Mesendoderm (in vitro differentiated cells): ENCODE measurements around the gene DERL3.

Experiments used
- DNase-seq: peaks from one replicate; pipeline ENCODE4 v3.0.0; 2013
- H2AK5ac ChIP-seq: 2 replicates; pipeline ENCODE4 v1.6.1; 2013; ENCODE audit warnings: low read length, inconsistent platforms
- H2BK120ac ChIP-seq: 2 replicates; pipeline ENCODE4 v1.6.1; 2013; ENCODE audit warnings: low read depth, mild to moderate bottlenecking, low read length, moderate library complexity, mixed read lengths
- H2BK15ac ChIP-seq: replicated peaks from 2 replicates; pipeline ENCODE4 v1.6.1; 2013; ENCODE audit warnings: low read depth, mild to moderate bottlenecking, moderate library complexity
- H2BK5ac ChIP-seq: 2 replicates; pipeline ENCODE4 v1.6.1; 2013; ENCODE audit warnings: low read length, inconsistent platforms
- H3K18ac ChIP-seq: 2 replicates; pipeline ENCODE4 v1.6.1; 2013; ENCODE audit warnings: mild to moderate bottlenecking, low read length, mixed read lengths
- H3K23ac ChIP-seq: one replicate; pipeline ENCODE4 v1.6.1; 2013; ENCODE audit warnings: low read length
- H3K27ac ChIP-seq: 2 replicates; pipeline ENCODE4 v1.5.1; 2013; ENCODE audit warnings: low read depth, mild to moderate bottlenecking, inconsistent platforms, low read length, moderate library complexity
- H3K27me3 ChIP-seq: 2 replicates; pipeline ENCODE4 v1.6.1; 2013; ENCODE audit warnings: low read length, control low read depth, mild to moderate bottlenecking, inconsistent platforms; ENCODE audit not compliant: insufficient read depth, poor library complexity
- H3K36me3 ChIP-seq: 2 replicates; pipeline ENCODE4 v1.6.1; 2013; ENCODE audit warnings: low read length, inconsistent platforms; ENCODE audit not compliant: control insufficient read depth, insufficient read depth
- H3K4ac ChIP-seq: one replicate; pipeline ENCODE4 v1.6.1; 2013; ENCODE audit warnings: low read depth, mild to moderate bottlenecking, low read length, moderate library complexity
- H3K4me1 ChIP-seq: 2 replicates; pipeline ENCODE4 v1.6.1; 2013; ENCODE audit warnings: low read depth, low read length, inconsistent platforms; ENCODE audit not compliant: control insufficient read depth
- H3K4me2 ChIP-seq: 2 replicates; pipeline ENCODE4 v1.6.1; 2013; ENCODE audit warnings: low read length
- H3K4me3 ChIP-seq: 2 replicates; pipeline ENCODE4 v1.5.1; 2013; ENCODE audit warnings: mild to moderate bottlenecking, low read length
- H3K56ac ChIP-seq: one replicate; pipeline ENCODE4 v1.6.1; 2013; ENCODE audit warnings: low read length
- H3K79me1 ChIP-seq: 2 replicates; pipeline ENCODE4 v1.6.1; 2013; ENCODE audit warnings: low read length, inconsistent platforms
- H3K79me2 ChIP-seq: 2 replicates; pipeline ENCODE4 v1.6.1; 2013; ENCODE audit warnings: mild to moderate bottlenecking, low read length; ENCODE audit not compliant: control insufficient read depth, insufficient read depth
- H3K9ac ChIP-seq: 2 replicates; pipeline ENCODE4 v1.6.1; 2013; ENCODE audit warnings: low read length, inconsistent platforms
- H4K5ac ChIP-seq: one replicate; pipeline ENCODE4 v1.6.1; 2013; ENCODE audit warnings: low read length
- H4K8ac ChIP-seq: one replicate; pipeline ENCODE4 v1.6.1; 2013; ENCODE audit warnings: low read depth, mild to moderate bottlenecking, control low read depth, low read length, moderate library complexity
- WGBS: extraction: QIAGEN DNeasy Blood & Tissue Kit; methylation state at CpG from one replicate; pipeline ENCODE4 v1.1.7; 2013; ENCODE audit warnings: low lambda C conversion rate, missing lambda C conversion rate; ENCODE audit not compliant: insufficient coverage; ENCODE audit errors: extremely low coverage; 5-methylcytosine and 5-hydroxymethylcytosine counted together

Gene DERL3

GRCh38 chr22:23859201-23859600, 20.4 kb upstream of the DERL3 start:
- whole genome bisulfite sequencing, result no CpG with 5 or more reads among the region's 4 CpGs
- Histone ChIP-seq H3K23ac (no peak overlapping the region), H4K8ac (no peak overlapping the region), H2BK15ac (no peak overlapping the region), H3K4me1 (peaks cover 3% of the 10 kb centered on the region), H3K4me3 (no peak overlapping the region), H3K4me2 (no peak overlapping the region), H3K36me3 (no peaks in the 10 kb centered on the region), H2BK5ac (no peak overlapping the region), H3K27me3 (no peaks in the 10 kb centered on the region), H4K5ac (no peak overlapping the region), H3K4ac (no peak overlapping the region), H3K9ac (peak overlapping the region; percentile 22), H2BK120ac (no peak overlapping the region), H2AK5ac (no peak overlapping the region), H3K18ac (no peak overlapping the region), H3K56ac (no peak overlapping the region), H3K27ac (no peak overlapping the region), H3K79me2 (no peaks in the 10 kb centered on the region), H3K79me1 (peaks cover 2% of the 10 kb centered on the region)
- DNase-seq, result no peak

GRCh38 chr22:23858484-23858815, 19.6 kb upstream of the DERL3 start:
- Histone ChIP-seq H3K4me2 (peak overlapping the region; percentile 100), H3K4ac (no peak overlapping the region), H3K79me1 (peaks cover 2% of the 10 kb centered on the region), H3K23ac (no peak overlapping the region), H3K27ac (no peak overlapping the region), H2BK5ac (no peak overlapping the region), H3K4me3 (no peak overlapping the region), H2BK15ac (no peak overlapping the region), H3K56ac (peak overlapping the region; percentile 91), H4K5ac (no peak overlapping the region), H3K79me2 (no peaks in the 10 kb centered on the region), H2BK120ac (no peak overlapping the region), H3K27me3 (no peaks in the 10 kb centered on the region), H3K9ac (peak overlapping the region; percentile 79), H2AK5ac (no peak overlapping the region), H3K18ac (no peak overlapping the region), H3K4me1 (peaks cover 3% of the 10 kb centered on the region), H4K8ac (no peak overlapping the region), H3K36me3 (no peaks in the 10 kb centered on the region)
- WGBS, result no CpG with 5 or more reads among the region's 7 CpGs
- no peak for DNase-seq

- Histone ChIP-seq H3K56ac (peak within 1 kb of the TSS; percentile 94), H3K4ac (peak within 1 kb of the TSS; percentile 75), H3K79me2 (no peaks in the 10 kb centered on the region), H3K27ac (peak within 1 kb of the TSS; percentile 83), H2BK120ac (no peak within 1 kb of the TSS), H3K4me2 (peak within 1 kb of the TSS; percentile 100), H3K4me1 (peaks cover 3% of the 10 kb centered on the region), H2BK15ac (no peak within 1 kb of the TSS), H3K79me1 (peaks cover 2% of the 10 kb centered on the region), H3K9ac (peak within 1 kb of the TSS; percentile 79), H3K36me3 (no peaks in the 10 kb centered on the region), H3K27me3 (no peaks in the 10 kb centered on the region), H4K5ac (no peak within 1 kb of the TSS), H4K8ac (no peak within 1 kb of the TSS), H3K23ac (peak within 1 kb of the TSS; percentile 66), H2AK5ac (no peak within 1 kb of the TSS), H3K18ac (peak within 1 kb of the TSS; percentile 5), H2BK5ac (no peak within 1 kb of the TSS), H3K4me3 (peak within 1 kb of the TSS; percentile 54)
- peak; percentile 99 for DNase-seq
- WGBS, result no CpG with 5 or more reads among the region's 60 CpGs
Observed at GRCh38 chr22:23857606-23858483, 19.0 kb upstream of the DERL3 start, which contains the start of gene SLC2A11. SLC2A11 (plus strand) TSS chr22:23857875; CDS start chr22:23858000, 125 bp downstream.

- Histone ChIP-seq H3K4me2 (peak overlapping the region; percentile 55), H4K8ac (no peak overlapping the region), H2BK15ac (no peak overlapping the region), H3K36me3 (no peaks in the 10 kb centered on the region), H3K79me1 (peaks cover 2% of the 10 kb centered on the region), H2AK5ac (no peak overlapping the region), H3K23ac (no peak overlapping the region), H3K4me1 (peaks cover 3% of the 10 kb centered on the region), H2BK120ac (no peak overlapping the region), H4K5ac (no peak overlapping the region), H3K9ac (peak overlapping the region; percentile 74), H3K18ac (peak overlapping the region; percentile 5), H3K27ac (peak overlapping the region; percentile 83), H3K4ac (peak overlapping the region; percentile 75), H2BK5ac (no peak overlapping the region), H3K4me3 (peak overlapping the region; percentile 44), H3K27me3 (no peaks in the 10 kb centered on the region), H3K79me2 (no peaks in the 10 kb centered on the region), H3K56ac (peak overlapping the region; percentile 94)
- peak; percentile 86 for DNase-seq
- WGBS, result no CpG with 5 or more reads among the region's 58 CpGs
Observed at GRCh38 chr22:23856721-23857605, 18.2 kb upstream of the DERL3 start.

GRCh38 chr22:23850136-23850611, 11.4 kb upstream of the DERL3 start:
- Histone ChIP-seq H2BK5ac (no peak overlapping the region), H3K36me3 (no peaks in the 10 kb centered on the region), H3K18ac (no peak overlapping the region), H3K4me1 (peaks cover 2% of the 10 kb centered on the region), H2AK5ac (no peak overlapping the region), H4K8ac (no peak overlapping the region), H3K79me1 (no peaks in the 10 kb centered on the region), H4K5ac (no peak overlapping the region), H3K4me3 (no peak overlapping the region), H3K56ac (peak overlapping the region; percentile 34), H3K9ac (no peak overlapping the region), H3K79me2 (no peaks in the 10 kb centered on the region), H2BK15ac (no peak overlapping the region), H3K23ac (no peak overlapping the region), H3K27ac (no peak overlapping the region), H3K4me2 (no peak overlapping the region), H3K27me3 (no peaks in the 10 kb centered on the region), H3K4ac (no peak overlapping the region), H2BK120ac (no peak overlapping the region)
- WGBS, result no CpG with 5 or more reads among the region's 16 CpGs
- DNase-seq, result no peak
